K562 (cell line): Measurements from ENCODE around the gene FCSK.

Experiments used
- ARID1B ChIP-seq: fragments of 450-650 bp; IDR thresholded peaks from 2 replicates; pipeline ENCODE4 v1.6.1; 2016; ENCODE audit warnings: antibody characterized with exemption, mild to moderate bottlenecking, inconsistent platforms
- BHLHE40 ChIP-seq: IDR thresholded peaks from 2 replicates; pipeline ENCODE4 v1.6.1; 2011; ENCODE audit warnings: low read length, improper control_type of control experiment
- BRF1 ChIP-seq: IDR thresholded peaks from 3 replicates; pipeline ENCODE4 v1.6.1; 2011; ENCODE audit warnings: borderline replicate concordance, mild to moderate bottlenecking; ENCODE audit not compliant: insufficient read length; ENCODE audit errors: extremely low read depth
- CCAR2 ChIP-seq: fragments of 200-400 bp; formaldehyde crosslinking; IDR thresholded peaks from 2 replicates; pipeline ENCODE4 v1.6.1; 2017; ENCODE audit warnings: mild to moderate bottlenecking, low read depth, low read length
- JUN ChIP-seq, 2 experiments: sonication (generic) in 1 of 2; formaldehyde crosslinking in 1 of 2; IDR thresholded peaks; 2 replicates each; pipeline versions ENCODE4 v1.6.1 to v1.8.0; 2012 to 2022; ENCODE audit warnings: borderline replicate concordance in 2 of 2, mild to moderate bottlenecking in 2 of 2, improper control_type of control experiment in 1 of 2, low read depth in 1 of 2, low read length in 1 of 2, missing genetic modification reagents in 1 of 2
- JUNB ChIP-seq: fragments of 450-650 bp; formaldehyde crosslinking; conservative IDR thresholded peaks from 2 replicates; pipeline ENCODE4 v1.4.0; 2020; ENCODE audit warnings: mild to moderate bottlenecking
- MYC ChIP-seq, 2 experiments: fragments of 250-450 bp in 1 of 2; sonication (Bioruptor Pico) in 1 of 2; IDR thresholded peaks; 2 replicates each; pipeline versions ENCODE4 v1.5.1 to v1.6.1; 2012 to 2021; ENCODE audit warnings: low read depth in 2 of 2, borderline replicate concordance in 1 of 2, improper control_type of control experiment in 1 of 2, low read length in 1 of 2, mild to moderate bottlenecking in 1 of 2, moderate library complexity in 1 of 2
- NR2C2 ChIP-seq, 2 experiments: fragments of 200-800 bp in 1 of 2; sonication (Bioruptor generic) in 1 of 2; sonication (generic) in 1 of 2; formaldehyde crosslinking in 1 of 2; IDR thresholded peaks; 2 replicates each; pipeline versions ENCODE4 v1.6.1 to v1.8.0; 2016 to 2022; ENCODE audit warnings: mild to moderate bottlenecking in 1 of 2, missing compliant biosample characterization in 1 of 2, missing genetic modification characterization in 1 of 2, missing genetic modification reagents in 1 of 2
- PHF8 ChIP-seq: fragments of 200-600 bp; sonication (generic); IDR thresholded peaks from 2 replicates; pipeline ENCODE4 v1.6.1; 2012; ENCODE audit warnings: mixed run types, mild to moderate bottlenecking, inconsistent platforms, low read length, moderate library complexity, borderline replicate concordance
- SMAD1 ChIP-seq: fragments of 150-350 bp; IDR thresholded peaks from 2 replicates; pipeline ENCODE4 v1.6.1; 2014; ENCODE audit warnings: low read length, low read depth; ENCODE audit not compliant: partially characterized antibody
- TF ChIP-seq, protein P1 (sequence below), 3 experiments: IDR thresholded peaks in 2 of 3; conservative IDR thresholded peaks in 1 of 3; 2 replicates each; pipeline ENCODE4 v1.5.1; 2011 to 2012; ENCODE audit warnings: low read length in 3 of 3, mild to moderate bottlenecking in 3 of 3, control low read depth in 2 of 3, improper control_type of control experiment in 1 of 3, inconsistent platforms in 1 of 3, low read depth in 1 of 3, mixed read lengths in 1 of 3, moderate library complexity in 1 of 3; ENCODE audit not compliant: insufficient read depth in 2 of 3
- TF ChIP-seq, protein P2 (sequence below): fragments of 250-450 bp; sonication (Bioruptor Pico); IDR thresholded peaks from 2 replicates; pipeline ENCODE4 v1.8.0; 2021; ENCODE audit warnings: moderate library complexity, mild to moderate bottlenecking, inconsistent platforms

DNA sequence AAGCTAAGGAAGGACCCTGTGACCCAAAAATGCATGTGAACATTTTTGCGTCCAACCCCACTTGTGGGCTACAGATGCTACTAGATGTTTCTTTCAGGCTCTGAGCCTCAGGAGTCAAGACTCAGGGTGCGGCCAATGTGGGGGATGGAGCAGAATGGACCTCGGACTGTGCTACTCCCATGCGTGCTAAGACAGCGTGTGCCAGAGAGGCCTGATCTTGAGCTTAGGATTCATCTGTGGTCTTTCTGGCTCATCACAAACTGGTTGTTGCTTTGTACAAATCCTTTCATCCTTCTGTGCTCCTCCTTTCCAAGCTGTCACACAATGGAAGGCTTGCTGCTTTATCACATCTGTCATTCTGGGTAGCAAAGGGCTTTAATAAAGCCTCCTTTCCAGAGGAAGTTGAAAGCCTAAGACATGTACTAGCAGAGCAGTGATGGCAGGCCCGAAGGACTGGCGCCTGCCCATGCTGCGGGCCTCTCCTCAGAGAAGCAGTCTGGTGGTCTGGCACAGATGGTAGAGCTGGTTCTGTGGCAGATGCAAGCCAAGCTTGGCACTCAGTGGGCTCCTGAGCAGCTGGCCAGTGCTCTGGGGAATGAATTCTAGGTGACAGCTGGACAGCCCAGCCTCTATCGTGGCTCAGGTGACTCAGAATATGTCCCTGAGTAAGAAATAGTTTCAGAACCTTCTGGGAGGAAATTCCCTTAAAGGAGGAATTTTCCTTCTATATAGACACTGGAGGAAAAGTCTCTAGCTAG is 41.2 kb downstream of the FCSK start:
- TF ChIP-seq BHLHE40 (no peak), CCAR2 (no peak), BRF1 (no peak), ARID1B (no peak), MYC (IDR thresholded peaks at IDR 0.05; ENCODE audit: low read depth, low read length) (no peak), MYC (CRISPR knock-in tag; IDR thresholded peaks at IDR 0.05; ENCODE audit: borderline replicate concordance, low read depth) (no peak), NR2C2 (CRISPR knock-in tag; IDR thresholded peaks at IDR 0.05) (no peak), NR2C2 (tag; IDR thresholded peaks at IDR 0.05) (no peak), SMAD1 (no peak), JUNB (CRISPR knock-in tag) (no peak), JUN (IDR thresholded peaks at IDR 0.05; ENCODE audit: borderline replicate concordance, low read depth, low read length) (no peak), JUN (CRISPR knock-in tag; IDR thresholded peaks at IDR 0.05; ENCODE audit: borderline replicate concordance) (no peak), PHF8 (no peak)
- TF ChIP-seq, protein P1, sequence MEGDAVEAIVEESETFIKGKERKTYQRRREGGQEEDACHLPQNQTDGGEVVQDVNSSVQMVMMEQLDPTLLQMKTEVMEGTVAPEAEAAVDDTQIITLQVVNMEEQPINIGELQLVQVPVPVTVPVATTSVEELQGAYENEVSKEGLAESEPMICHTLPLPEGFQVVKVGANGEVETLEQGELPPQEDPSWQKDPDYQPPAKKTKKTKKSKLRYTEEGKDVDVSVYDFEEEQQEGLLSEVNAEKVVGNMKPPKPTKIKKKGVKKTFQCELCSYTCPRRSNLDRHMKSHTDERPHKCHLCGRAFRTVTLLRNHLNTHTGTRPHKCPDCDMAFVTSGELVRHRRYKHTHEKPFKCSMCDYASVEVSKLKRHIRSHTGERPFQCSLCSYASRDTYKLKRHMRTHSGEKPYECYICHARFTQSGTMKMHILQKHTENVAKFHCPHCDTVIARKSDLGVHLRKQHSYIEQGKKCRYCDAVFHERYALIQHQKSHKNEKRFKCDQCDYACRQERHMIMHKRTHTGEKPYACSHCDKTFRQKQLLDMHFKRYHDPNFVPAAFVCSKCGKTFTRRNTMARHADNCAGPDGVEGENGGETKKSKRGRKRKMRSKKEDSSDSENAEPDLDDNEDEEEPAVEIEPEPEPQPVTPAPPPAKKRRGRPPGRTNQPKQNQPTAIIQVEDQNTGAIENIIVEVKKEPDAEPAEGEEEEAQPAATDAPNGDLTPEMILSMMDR (IDR thresholded peaks at IDR 0.05 in 2 of 3, conservative IDR thresholded peaks at IDR 0.05 in 1 of 3; ENCODE audit: insufficient read depth in 2 of 3, low read depth in 1 of 3, low read length in 3 of 3), result no peak
- TF ChIP-seq, protein P2, sequence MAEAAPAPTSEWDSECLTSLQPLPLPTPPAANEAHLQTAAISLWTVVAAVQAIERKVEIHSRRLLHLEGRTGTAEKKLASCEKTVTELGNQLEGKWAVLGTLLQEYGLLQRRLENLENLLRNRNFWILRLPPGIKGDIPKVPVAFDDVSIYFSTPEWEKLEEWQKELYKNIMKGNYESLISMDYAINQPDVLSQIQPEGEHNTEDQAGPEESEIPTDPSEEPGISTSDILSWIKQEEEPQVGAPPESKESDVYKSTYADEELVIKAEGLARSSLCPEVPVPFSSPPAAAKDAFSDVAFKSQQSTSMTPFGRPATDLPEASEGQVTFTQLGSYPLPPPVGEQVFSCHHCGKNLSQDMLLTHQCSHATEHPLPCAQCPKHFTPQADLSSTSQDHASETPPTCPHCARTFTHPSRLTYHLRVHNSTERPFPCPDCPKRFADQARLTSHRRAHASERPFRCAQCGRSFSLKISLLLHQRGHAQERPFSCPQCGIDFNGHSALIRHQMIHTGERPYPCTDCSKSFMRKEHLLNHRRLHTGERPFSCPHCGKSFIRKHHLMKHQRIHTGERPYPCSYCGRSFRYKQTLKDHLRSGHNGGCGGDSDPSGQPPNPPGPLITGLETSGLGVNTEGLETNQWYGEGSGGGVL (CRISPR knock-in tag), result no peak
